Epithelial cell of proximal tubule (primary cell): ENCODE results near the gene MLIP. TPM values are rescaled to one million over a fixed set of nuclear protein-coding genes. Genes with fewer than 3 reads are reported as not detected.
A peak's percentile ranks its signal among the peaks of the same experiment; 100 is the strongest.

Source experiments
- DNase-seq: peaks from one replicate; pipeline ENCODE4 v3.0.0-alpha.2; 2011; ENCODE audit warnings: low read depth
- H3K4me3 ChIP-seq: 2 replicates; pipeline ENCODE4 v1.5.1; 2011; ENCODE audit warnings: low read depth, mild to moderate bottlenecking, low read length
- CTCF ChIP-seq: conservative IDR thresholded peaks from 2 replicates; pipeline ENCODE4 v1.5.1; 2012; ENCODE audit warnings: low read depth, mild to moderate bottlenecking, low read length
- total RNA-seq: library from RNA; depleted of rRNA; stranded (reverse); fragments of >200 nt; gene quantifications from 2 replicates; pipeline ENCODE4 v1.2.3, GENCODE V29; 2015

MLIP gene
- total RNA-seq, 1 donor from 2014 or later = not detected

- DNase-seq = no peak
- H3K4me3 ChIP-seq = peak overlapping the region; percentile 73
- TF ChIP-seq CTCF = no peak
Observed at GRCh38 chr6:54310377-54311152, 199.3 kb downstream of the MLIP start.

- no peak for DNase-seq
- TF ChIP-seq CTCF = no peak
- H3K4me3 ChIP-seq = peak overlapping the region; percentile 73
Observed at GRCh38 chr6:54315656-54316055, 204.4 kb downstream of the MLIP start.

Other genes with a start within 250 kb of the MLIP start
- 14.1 and 17.9 TPM in 2 replicates for gene TINAG, start 197.0 kb downstream of the MLIP start, total RNA-seq